Activated T-helper 1 cell treated with anti-CD3 and anti-CD28 coated beads, Interleukin-2, amount 50 U/mL, for 16 hours (primary cell): ENCODE results near the gene NFX1.
"Not testable (repeated sequence)": the region's sequence is repeated elsewhere in the genome, so short reads cannot be mapped to it uniquely, and the experiment has no call there.

Experiments
- DNase-seq, 2 donors: peaks; one replicate each; pipeline ENCODE4 v3.0.0-alpha.2; 2020; ENCODE audit warnings: low read depth in 1 of 2, low spot score in 1 of 2

Gene NFX1

DNA sequence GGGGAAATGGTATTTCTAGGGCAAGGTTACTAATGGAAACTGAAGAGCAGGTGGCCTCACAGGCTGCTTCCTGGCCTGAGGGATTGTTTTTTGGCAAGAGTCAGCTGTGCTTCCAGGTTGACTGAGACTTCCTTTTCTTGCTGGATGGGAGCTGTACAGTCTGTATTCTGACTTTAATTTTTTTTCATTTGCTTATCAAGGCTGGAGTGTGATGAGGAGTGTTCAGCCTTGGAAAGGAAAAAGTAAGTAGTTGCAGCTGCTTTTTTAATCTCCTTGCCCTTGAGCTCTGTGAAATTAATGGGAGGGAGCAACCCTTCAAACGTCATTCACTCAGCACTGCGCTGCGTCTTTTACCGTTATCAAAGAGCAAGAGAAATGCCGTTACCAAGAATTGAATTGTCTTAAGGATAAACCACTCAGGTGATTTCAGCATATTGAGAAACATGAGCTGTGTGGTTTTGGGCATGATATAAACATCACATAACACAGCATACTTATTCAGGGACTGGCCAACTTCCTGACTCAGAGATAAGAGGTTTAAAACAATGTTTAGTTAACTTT lies 64.4 kb downstream of the NFX1 start:
- no peak for DNase-seq

DNA sequence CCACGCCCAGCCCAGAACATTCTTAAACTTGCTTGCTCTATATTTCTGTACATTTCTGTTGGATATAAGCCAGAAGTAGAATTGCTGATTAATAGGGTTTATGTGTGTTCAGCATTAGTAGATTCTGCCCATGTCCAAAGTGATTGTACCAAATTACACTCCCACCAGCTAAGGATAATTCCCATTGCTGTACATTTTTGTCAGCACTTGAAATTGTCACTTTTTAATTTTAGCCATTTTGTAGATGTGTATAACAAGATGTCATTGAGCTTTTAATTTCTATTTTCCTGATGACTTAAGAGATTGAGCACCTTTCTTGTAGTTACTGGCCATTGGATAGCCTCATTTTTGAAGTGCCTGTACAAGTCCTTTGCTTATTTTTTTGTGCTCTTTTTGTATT lies 65.6 kb downstream of the NFX1 start:
- no peak for DNase-seq

DNA sequence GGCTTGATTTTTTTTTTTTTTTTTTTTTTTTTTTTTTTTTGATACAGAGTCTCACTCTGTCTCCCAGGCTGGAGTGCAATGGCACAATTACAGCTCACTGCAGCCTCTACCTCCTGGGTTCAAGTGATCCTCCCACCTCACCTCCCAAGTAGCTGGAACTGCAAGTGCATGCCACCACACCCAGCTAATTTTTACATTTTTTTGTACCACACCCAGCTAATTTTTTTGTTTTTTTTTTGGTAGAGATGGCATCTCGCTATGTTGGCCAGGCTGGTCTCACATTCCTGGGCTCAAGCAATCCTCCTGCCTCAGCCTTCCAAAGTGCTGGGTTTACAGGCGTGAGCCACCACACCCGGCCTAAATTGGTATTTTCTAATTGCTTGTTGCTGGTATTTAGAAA lies 68.3 kb downstream of the NFX1 start:
- not testable (repeated sequence) for DNase-seq

DNA sequence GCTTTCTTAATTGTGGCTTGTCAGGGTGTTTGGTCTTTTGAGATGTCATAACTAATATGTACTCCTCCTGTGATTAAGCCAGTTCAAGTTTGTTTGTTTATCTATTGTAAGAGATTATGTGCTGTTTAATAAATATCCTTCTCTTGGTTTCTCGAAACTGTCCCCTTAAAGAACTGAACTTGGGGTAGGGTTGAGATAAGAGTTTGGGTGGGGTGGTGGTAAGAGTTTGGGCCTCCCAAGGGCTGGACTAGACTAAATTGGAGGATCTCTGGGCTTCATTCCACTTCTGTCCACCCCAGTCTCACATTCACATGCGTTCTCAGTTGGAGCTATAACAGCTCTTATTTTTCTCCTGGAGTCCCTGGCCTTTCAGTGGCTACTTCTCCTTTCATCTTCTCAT lies 73.8 kb downstream of the NFX1 start:
- DNase-seq = no peak

DNA sequence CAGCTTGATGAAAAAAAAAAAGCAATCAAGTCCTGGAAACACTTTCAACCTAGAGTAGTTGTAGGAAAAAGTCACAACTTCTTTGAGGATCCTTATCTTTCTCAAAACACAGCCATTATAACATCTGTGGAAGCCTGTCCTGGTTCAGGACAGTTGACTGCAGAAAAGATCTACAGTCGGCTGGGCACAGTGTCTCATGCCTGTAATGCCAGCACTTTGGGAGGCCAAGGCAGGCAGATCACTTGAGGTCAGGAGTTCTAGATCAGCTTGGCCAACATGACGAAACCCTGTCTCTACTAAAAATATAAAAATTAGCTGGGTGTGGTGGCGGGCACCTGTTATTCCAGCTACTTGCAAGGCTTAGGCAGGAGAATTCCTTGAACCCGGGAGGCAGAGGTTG lies 74.5 kb downstream of the NFX1 start:
- not testable (repeated sequence) for DNase-seq

DNA sequence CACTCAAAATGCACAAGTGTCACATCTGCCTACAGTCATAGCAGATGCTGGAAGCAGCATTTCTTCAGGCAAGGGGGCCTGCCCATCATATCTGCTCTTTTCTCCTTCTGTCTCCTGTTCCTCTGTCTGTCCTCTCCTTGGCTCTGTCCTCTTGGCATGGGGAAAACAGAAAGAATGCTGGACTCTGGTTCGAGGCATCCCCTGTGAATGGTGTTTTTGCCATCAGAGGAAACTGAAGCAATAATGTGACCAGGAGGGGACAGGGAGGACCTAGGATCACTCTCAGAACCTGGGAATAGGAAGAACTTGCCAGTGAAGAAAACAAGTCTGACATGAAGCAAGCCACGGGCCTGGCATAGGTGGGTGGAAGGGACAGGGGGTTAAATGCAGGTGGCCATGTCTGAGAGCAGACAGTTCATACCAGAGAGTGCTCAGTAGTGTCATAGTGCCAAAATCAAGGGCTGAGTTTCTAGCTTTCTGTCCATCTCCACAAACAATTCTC lies 76.7 kb downstream of the NFX1 start:
- DNase-seq = no peak

DNA sequence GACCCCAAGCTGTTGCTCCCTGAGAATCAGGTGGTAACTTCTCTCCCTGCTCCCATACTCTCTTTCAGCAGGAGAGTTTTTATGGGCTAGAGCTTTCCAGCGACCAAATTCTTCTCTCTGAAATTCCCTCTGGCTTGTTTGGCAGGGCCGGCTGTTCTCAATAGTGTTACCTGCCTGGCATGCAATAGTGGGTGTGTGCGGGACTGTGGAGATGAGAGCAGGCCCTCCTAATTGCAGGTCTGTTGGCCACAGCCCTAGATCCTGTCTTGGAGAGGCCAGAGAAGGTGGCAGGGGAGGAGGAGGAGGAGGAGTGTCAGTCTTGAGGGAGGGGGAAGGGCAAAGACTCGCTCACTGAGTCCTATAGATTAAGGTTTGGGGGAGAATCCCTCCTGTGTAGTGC lies 82.6 kb downstream of the NFX1 start:
- DNase-seq = no peak

DNA sequence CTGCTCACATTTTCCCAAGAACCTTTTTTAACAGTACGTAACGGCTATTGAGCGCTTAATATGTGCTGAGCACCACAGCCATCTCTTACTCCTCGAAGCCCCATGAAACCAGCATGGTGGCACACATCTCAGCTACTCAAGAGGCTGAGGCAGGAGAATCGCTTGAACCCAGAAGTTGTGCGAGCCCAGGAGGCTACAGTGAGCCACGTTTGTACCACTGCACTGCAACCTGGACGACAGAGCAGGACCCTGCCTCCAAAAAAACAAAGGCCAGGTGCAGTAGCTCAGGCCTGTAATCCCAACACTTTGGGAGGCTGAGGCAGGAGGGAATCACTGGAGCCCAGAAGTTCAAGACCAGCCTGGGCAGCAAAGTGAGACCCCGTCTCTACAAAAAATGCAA lies 83.9 kb downstream of the NFX1 start:
- DNase-seq = no peak

DNA sequence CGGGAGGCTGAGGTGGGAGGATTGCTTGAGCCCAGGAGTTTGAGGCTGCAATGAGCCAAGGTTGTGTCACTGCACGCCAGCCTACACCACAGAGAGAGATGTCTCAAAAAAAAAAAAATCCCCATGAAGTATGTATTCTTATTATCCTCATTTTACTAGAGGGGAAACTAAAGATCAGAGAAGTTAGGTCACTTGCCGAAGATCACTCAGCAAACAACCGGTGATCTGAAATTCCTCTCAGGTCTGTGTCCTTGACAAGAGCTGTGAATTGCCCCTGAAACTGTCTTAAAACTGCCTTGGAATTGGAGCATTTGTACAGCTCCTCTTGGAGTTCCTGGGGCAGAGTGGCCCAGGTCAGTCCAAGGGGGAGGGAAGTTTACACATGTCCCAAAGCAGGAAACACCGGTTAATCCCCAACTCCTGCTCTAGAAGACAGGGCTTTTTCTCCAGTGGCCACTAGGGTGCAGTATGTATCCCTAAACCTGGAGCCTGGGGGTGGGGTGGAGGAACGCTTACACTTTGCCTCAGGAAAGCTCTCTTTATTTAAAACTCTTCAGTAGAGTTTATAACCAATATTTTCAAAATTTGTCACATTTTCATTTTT lies 84.4 kb downstream of the NFX1 start:
- peak; percentile 18 to 29 for DNase-seq

DNA sequence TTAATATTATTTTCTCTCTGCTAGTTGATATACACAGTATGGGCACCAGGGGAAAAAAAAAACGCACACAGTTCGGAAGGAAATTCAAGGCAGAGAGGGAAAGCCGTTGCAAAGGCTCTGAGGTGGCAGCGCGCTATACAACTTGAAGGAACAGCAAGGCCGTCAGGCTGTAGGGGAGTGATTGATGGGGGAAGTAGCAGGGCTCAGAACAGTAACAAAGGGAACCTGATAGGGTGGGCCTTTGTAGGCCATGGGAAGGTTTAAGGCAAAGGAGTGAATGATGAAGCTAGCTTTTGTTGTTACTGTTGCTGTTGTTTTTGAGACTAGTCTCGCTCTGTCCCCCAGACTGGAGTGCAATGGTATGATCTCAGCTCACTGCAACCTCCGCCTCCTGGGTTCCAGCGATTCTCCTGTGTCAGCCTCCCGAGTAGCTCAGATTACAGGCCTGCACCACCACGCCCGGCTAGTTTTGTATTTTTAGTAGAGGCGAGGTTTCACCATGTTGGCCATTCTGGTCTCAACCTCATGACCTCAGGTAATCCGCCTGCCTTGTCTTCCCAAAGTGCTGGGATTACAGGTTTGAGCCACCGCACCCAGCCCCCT lies 85.0 kb downstream of the NFX1 start:
- no peak for DNase-seq

DNA sequence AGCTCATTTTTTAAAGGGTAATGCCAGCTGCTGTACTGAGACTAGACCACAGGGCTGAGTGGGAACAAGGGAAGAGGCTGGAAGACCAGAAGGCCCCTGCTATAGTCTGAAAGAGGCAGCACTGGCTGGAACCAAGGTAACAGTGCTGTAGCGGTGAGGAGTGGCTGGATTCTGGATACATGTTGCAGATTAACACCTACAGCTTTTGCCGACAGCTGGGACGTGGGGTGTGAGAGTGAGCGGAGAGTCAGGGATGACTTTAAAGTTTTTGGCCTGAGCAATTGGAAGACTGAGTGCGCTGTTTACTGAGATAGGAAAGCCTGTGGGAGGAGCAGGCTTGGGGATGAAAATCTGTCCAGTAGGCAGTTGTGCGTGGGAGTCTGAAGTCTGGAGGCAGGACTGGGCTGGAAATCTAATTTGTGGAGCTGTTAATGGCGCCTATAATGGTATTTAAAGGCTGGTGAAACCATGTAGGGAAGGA lies 85.6 kb downstream of the NFX1 start:
- no peak for DNase-seq

DNA sequence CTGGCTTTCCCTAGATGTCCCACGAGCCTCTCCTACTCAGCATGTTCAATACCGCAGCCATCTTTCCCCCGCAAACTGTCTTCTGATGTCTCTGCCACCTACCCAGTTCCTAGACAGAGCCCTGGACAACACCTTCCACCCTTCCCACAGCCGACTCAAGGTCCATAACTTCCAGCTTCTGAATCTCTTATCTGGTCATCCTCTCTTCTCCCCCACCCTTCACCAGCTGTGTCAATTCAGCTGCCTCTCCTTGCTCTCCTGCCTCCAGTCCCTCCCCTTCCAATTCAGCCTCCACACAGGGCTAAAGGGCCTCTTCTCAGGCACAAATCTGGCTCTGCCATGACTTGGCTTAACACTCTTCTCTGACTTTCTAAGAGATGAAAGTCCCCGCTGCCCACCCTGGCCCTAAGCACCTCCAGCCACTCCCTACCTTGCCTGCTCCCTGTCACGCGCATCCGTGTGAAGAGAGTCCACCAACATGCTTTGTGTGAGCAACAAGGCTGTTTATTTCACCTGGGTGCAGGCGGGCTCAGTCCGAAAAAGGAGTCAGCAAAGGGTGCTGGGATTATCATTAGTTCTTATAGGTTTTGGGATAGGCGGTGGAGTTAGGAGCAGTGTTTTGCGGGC lies 86.9 kb downstream of the NFX1 start:
- no peak for DNase-seq

DNA sequence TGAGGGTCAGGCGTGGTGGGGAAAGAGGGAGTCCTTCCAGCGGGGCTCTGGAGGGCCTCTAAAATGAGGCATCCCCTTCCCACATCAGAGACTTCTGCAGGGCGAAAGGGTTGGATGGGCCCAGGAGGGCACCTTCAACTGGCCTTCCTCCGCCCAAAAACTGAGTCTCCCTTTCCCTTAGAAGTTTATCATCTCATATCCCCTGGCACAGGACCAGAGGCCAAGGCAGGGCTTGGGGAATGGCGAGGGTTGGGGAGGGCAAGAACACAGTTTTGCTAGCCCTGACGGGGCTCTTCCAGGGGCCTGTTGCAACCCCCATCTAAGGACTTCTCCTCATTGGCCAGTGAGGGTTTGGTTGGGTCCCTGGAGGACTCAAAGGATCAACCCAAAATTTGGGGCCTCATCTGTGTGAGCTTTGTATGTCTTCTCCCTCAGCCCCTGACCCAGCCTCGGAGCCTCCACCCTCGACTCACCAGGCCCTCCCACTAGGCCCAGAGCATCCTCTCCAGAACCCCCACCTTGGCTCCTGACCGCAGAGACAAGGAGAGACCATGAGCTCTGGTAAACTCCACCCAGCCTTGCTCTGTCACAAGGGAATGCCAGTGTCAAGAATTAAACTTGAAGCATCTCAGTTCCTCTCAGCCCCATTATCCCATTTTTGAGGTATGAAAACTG lies 87.9 kb downstream of the NFX1 start:
- DNase-seq = no peak

DNA sequence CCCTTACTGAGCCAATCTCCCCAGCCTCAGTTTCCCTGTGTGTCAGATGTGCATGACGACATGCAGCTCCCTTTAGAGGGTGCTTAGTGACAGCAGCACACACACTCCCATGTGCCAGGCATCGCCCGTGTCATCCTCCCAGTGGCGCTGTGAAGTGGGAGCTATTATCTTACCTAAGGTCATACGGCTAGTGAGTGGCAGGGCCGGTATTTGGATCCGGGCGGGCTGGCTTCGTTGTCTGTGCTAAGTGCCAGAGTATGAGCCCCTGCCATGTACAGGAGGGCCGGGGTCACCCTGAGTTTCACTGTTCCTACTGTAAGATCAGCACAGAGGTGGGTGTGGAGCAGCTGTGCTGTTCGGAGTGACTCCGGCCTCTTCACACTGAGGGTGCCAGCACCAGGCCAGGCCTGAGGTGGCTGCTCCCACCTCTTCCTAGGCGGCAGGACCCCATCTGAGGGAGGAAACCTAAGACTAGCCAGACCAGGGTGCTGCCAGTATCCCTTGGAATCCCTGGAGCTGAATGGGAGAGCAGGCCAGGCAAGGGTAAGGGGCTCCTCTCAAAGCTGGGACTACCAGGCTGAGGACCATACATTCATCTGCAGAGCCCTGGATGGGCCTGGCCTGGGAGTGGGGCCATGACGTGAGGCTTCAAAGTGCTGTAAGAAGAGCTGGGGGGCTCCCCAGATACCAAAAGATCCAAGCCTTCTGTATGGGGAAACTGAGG lies 89.5 kb downstream of the NFX1 start:
- DNase-seq = no peak

DNA sequence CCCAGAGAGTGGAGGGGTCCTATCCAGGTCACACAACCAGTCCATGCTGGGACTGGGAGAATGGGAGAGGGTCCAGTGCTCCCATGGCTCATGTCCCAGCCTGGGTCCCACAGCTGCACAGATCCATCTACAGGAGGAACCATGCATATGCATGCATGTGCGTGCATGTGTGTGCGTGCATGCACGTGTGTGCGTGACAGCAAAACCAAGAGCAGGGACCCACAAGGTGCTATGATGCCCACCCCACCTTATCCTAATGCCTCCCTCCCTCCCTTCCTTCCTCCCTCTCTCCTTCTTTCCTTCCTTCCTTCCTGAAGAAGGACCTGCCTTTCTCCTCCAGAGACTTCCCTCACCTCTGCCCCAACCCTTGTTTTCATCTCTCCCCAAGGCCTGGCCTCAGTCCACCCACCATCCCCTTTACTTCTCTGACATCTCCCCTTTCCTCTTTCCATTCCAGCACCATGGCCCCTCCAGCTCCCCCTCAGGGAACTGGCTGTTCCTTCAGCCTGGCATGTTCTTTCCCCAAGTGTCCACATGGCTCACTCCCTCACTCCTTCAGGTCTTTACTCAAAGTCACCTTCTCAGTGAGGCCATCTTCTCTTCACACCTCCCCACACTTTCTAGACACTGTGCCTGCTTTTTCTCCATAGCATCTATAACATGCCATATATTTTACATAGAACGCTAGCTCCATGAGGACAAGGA lies 90.2 kb downstream of the NFX1 start:
- no peak for DNase-seq

DNA sequence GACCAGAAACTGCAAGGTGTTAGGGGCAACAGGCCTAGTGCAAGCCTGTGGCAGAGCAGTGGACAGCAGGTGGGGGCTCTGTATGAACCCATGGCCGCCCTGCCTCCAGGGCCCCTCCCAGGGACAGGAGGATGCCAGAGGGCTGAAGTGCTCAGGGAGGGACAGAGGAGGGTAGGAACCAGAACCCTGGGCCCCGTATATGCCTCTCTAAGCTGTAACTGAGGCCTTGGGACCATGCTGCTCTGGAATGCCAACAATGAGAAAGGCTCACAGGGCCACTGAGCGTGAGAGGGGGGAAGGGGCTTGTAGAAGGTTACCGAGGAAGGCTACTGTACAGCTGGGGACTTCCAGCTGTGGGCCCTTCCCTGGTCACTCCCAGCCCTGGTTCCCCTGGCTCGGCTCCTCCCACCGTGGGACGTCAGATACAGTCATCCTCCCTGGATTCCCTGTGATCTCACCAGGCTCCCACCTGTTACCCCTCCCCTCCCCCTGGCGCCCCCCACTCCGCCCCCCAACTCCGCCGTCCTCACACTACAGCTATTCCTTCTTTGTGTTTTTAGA lies 91.0 kb downstream of the NFX1 start:
- no peak for DNase-seq

DNA sequence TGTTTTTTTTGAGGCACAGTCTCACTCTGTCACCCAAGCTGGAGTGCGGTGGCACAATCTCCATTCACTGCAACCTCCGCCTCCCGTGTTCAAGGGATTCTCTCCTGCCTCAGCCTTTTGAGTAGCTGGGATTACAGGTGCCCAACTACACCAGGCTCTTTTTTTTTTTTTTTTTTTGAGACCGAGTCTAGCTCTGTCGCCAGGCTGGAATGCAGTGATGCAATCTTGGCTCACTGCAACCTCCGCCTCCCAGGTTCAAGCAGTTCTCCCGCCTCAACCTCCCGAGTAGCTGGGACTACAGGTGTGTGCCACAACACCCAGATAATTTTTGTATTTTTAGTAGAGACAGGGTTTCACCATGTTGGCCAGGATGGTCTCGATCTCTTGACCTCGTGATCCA lies 92.1 kb downstream of the NFX1 start:
- DNase-seq = not testable (repeated sequence)

DNA sequence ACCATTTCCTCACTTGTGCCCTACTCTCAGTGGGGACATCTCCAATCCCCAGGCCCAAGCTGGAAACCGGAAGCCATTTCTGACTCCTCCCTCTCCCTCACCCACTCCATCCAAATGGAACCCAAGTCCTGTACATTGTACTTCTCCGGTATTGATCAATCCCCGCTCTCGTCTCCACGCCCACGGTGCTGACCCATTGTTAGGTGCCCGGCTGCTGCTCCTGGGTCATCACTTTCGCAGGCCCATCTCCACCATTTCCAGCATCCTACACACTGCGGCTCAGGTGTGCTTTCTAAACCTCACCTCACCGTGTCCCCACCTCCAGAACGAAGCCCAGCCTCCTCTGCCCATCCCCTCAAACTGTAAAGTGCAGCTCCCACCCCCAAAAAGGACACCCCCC lies 93.1 kb downstream of the NFX1 start:
- DNase-seq = not testable (repeated sequence)

DNA sequence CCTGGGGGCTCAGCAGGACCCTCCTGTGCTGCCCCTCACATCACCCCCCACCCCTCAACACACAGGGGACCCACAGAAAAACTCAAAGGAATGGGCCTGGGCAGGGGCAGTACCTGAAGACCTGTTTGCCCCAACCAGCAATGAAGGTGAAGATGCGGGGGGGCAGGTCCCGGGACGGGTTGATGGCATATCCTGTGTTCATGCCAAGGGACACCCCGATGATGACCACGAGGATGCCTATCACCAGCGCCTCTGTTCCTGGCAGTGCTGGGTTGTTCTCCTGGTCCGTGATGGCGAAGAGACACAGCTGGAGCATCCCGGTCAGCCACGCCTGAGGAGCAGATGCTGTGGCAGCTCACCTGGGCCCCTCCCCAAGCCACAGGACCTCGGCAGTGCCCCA lies 95.2 kb downstream of the NFX1 start:
- DNase-seq = not testable (repeated sequence)
